Immature natural killer cell (primary cell): Measurements from ENCODE around the gene NTRK2. TPM values are rescaled to one million over a fixed set of nuclear protein-coding genes. Genes with fewer than 3 reads are reported as not detected.

ENCODE experiments used
- DNase-seq, 3 donors: peaks; one replicate each; pipeline ENCODE4 v3.0.0; 2022; ENCODE audit warnings: mixed read lengths in 1 of 3
- H3K27ac Mint-ChIP-seq, 6 donors: one replicate each; pipeline ENCODE4 v1.8.0; 2020; ENCODE audit warnings: mixed read lengths in 6 of 6, mild to moderate bottlenecking in 5 of 6, inconsistent platforms in 4 of 6, moderate library complexity in 3 of 6
- H3K27me3 Mint-ChIP-seq, 3 donors: one replicate each; pipeline ENCODE4 v1.8.0; 2020 to 2021; ENCODE audit warnings: low read depth in 3 of 3, mild to moderate bottlenecking in 3 of 3, mixed read lengths in 3 of 3, moderate library complexity in 3 of 3, inconsistent platforms in 1 of 3
- H3K36me3 Mint-ChIP-seq, 3 donors: one replicate each; pipeline ENCODE4 v1.8.0; 2020; ENCODE audit warnings: mixed read lengths in 3 of 3, inconsistent platforms in 2 of 3, mild to moderate bottlenecking in 2 of 3
- H3K4me1 Mint-ChIP-seq, 2 donors: one replicate each; pipeline ENCODE4 v1.8.0; 2020; ENCODE audit warnings: inconsistent platforms in 2 of 2, mild to moderate bottlenecking in 2 of 2, mixed read lengths in 2 of 2, moderate library complexity in 1 of 2
- H3K4me3 Mint-ChIP-seq, 5 donors: one replicate each; pipeline ENCODE4 v1.8.0; 2020; ENCODE audit warnings: mild to moderate bottlenecking in 5 of 5, mixed read lengths in 5 of 5, inconsistent platforms in 3 of 5, moderate library complexity in 3 of 5
- H3K9me3 Mint-ChIP-seq, 6 donors: one replicate each; pipeline ENCODE4 v1.8.0; 2020; ENCODE audit warnings: mild to moderate bottlenecking in 6 of 6, mixed read lengths in 6 of 6, inconsistent platforms in 4 of 6, moderate library complexity in 3 of 6
- polyA plus RNA-seq, 3 donors: library from polyadenylated mRNA; unstranded; fragments of 300-500 nt; fragmentation: Illumina TruSeq; gene quantifications; one replicate each; pipeline ENCODE4 v1.2.3, GENCODE V29; 2021

NTRK2 gene
- polyA plus RNA-seq, 3 donors from 2014 or later: not detected

DNA sequence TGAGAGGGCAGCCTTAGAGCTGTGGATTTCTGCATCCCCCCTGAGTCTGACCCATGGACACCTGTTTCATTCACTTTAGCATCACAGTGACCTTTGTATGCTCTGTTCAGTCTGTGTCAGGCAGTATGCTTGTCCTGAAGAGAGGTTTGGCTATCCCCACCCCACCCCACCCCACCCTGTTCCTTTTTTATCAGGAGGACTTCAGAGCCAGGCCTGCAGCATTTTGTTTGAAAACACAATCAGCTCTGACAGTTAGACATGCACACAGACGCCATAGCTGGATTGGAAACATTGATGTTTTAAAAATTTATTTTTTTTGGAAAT, 142.2 kb downstream of the NTRK2 start:
- H3K4me3 Mint-ChIP-seq: no peak overlapping the region

DNA sequence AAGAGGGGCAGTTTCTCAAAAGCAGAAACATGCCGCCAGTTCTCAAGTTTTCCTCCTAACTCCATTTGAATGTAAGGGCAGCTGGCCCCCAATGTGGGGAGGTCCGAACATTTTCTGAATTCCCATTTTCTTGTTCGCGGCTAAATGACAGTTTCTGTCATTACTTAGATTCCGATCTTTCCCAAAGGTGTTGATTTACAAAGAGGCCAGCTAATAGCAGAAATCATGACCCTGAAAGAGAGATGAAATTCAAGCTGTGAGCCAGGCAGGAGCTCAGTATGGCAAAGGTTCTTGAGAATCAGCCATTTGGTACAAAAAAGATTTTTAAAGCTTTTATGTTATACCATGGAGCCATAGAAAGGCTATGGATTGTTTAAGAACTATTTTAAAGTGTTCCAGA, 142.8 kb downstream of the NTRK2 start:
- Mint-ChIP-seq H3K36me3 (no peaks in the 10 kb centered on the region), H3K27ac (no peak overlapping the region), H3K27me3 (peaks cover 0 to 8% (median 1%) of the 10 kb centered on the region in 3 donors), H3K4me3 (no peak overlapping the region), H3K9me3 (peaks cover 0 to 3% (median 0%) of the 10 kb centered on the region in 6 donors), H3K4me1 (no peaks in the 10 kb centered on the region)
- DNase-seq: no peak

More for the DNA sequence above, 142.2 kb downstream of the NTRK2 start:
- Mint-ChIP-seq H3K36me3 (no peaks in the 10 kb centered on the region), H3K9me3 (peaks cover 0 to 3% (median 0%) of the 10 kb centered on the region in 6 donors), H3K4me1 (no peaks in the 10 kb centered on the region), H3K27ac (no peak overlapping the region), H3K27me3 (peaks cover 0 to 4% (median 1%) of the 10 kb centered on the region in 3 donors)
- DNase-seq: no peak

DNA sequence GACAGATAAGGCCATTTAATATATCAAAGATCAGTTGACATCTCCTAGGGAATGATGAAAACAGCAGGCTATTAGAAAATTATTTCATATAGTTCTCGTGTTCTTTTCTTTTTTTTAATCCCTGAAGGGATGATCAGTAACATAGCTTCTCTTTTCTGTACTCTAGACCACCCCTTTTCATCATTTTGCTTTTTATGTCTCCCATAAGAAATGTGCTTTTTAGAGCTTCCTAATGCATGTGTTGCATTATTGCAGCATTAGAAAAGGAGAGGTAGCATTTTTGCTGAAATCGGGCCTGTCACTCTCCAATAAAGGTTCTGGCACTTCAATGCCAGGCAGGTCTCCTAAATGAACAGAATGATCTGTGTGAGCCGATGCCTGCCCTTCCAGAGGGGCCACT, 143.3 kb downstream of the NTRK2 start:
- H3K4me1 Mint-ChIP-seq: no peaks in the 10 kb centered on the region
- no peaks in the 10 kb centered on the region for H3K36me3 Mint-ChIP-seq
- peaks cover 0 to 3% (median 0%) of the 10 kb centered on the region in 6 donors for H3K9me3 Mint-ChIP-seq
- H3K27me3 Mint-ChIP-seq: peaks cover 0 to 8% (median 0%) of the 10 kb centered on the region in 3 donors
- H3K4me3 Mint-ChIP-seq: no peak overlapping the region
- H3K27ac Mint-ChIP-seq: no peak overlapping the region
- no peak for DNase-seq

DNA sequence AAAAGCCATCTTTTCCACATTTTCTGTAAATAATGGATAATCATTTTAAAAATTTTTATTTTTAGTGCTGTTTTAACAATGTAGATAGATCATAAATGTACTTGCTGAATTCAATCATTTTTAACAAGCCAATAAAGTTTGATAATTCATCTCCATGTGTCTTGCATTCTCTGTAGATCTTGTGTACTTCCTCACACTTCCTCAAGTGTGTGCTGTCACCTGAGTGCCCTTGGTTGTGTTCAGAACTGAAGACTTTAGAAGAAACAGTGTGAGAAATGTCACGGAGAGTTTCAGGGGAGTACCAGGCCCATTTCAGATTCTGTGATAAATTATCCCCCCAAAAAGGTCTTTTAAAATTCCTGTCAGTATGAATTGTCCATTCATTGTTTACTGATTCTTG, 146.0 kb downstream of the NTRK2 start:
- no peak overlapping the region for H3K4me3 Mint-ChIP-seq

DNA sequence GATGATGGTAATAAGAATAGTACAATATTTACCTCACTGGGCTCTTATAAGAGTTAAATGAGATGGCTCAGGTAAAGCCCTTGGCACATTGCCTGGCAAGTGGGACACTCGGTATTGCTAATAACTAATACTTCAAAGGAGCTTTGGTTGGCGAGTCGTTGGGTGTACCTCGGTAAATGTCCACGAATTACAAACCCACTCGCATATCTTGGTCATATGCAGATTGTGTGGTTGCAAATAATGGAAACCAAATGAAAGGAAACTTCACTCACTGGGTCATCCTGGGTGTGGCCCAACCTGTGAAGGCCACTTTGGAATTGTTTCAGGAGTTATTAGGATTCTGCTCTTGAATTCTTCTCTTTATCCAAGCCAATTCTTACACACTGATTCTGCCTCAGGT, 147.5 kb downstream of the NTRK2 start:
- no peak overlapping the region for H3K4me3 Mint-ChIP-seq
- DNase-seq: no peak
- H3K4me1 Mint-ChIP-seq: no peaks in the 10 kb centered on the region
- H3K27me3 Mint-ChIP-seq: peaks cover 0 to 8% (median 7%) of the 10 kb centered on the region in 3 donors
- H3K9me3 Mint-ChIP-seq: peaks cover 0 to 3% (median 0%) of the 10 kb centered on the region in 6 donors
- no peak overlapping the region for H3K27ac Mint-ChIP-seq
- H3K36me3 Mint-ChIP-seq: no peaks in the 10 kb centered on the region

More for the DNA sequence above, 146.0 kb downstream of the NTRK2 start:
- Mint-ChIP-seq H3K9me3 (peaks cover 0 to 3% (median 0%) of the 10 kb centered on the region in 6 donors), H3K4me1 (no peaks in the 10 kb centered on the region), H3K27ac (no peak overlapping the region), H3K27me3 (peaks cover 0 to 8% (median 3%) of the 10 kb centered on the region in 3 donors), H3K36me3 (no peaks in the 10 kb centered on the region)
- DNase-seq: no peak

DNA sequence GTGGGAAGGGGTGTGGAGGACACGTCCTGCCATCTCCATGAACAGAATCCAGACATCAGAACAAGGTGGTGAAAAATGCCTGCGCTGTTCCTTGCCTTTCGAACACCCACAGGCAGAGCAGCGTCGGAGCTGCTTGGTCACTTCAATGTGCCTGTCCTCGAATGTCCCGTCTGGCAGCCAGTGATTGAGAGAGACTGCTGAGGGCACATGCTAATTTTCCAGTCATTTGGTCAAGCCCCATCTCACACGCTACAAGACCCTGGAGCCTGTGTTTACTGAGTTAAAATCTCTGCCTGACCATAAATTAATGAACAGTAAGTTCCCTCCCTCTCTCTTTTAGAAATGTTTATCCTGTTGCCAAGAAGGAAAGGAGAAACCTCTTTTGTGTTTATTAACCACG, 149.3 kb downstream of the NTRK2 start:
- Mint-ChIP-seq H3K27me3 (peaks cover 0 to 8% (median 8%) of the 10 kb centered on the region in 3 donors), H3K4me3 (no peak overlapping the region), H3K36me3 (no peaks in the 10 kb centered on the region), H3K9me3 (peaks cover 0 to 3% (median 0%) of the 10 kb centered on the region in 6 donors), H3K4me1 (no peaks in the 10 kb centered on the region), H3K27ac (no peak overlapping the region)
- no peak for DNase-seq

DNA sequence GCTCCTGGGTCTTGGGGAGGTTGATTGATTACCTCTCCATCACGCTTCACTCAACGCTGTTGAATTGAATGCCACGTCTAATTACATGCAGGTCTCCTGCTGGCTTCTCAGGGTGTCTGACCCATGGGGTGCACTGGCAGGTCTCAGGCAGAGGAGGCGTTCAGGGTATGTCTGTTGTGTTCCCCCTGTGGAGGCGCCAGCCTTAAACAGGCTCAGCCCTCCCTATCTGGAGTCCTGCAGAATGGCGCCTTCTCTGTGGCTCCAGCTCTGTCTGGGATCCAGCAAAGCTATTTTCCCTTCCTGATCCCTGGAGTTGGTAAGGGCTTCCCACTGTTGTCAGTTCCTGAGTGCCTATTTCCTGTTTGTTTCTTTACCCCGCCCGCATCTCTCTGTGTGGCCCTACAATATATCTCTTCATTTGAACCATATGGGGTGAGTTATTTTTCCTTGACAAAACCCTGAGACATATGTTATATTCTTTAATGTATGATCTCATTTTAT, 150.0 kb downstream of the NTRK2 start:
- Mint-ChIP-seq H3K4me3 (no peak overlapping the region), H3K4me1 (no peaks in the 10 kb centered on the region), H3K36me3 (no peaks in the 10 kb centered on the region), H3K27me3 (peaks cover 0 to 8% (median 5%) of the 10 kb centered on the region in 3 donors), H3K9me3 (no peaks in the 10 kb centered on the region), H3K27ac (no peak overlapping the region)
- DNase-seq: no peak

DNA sequence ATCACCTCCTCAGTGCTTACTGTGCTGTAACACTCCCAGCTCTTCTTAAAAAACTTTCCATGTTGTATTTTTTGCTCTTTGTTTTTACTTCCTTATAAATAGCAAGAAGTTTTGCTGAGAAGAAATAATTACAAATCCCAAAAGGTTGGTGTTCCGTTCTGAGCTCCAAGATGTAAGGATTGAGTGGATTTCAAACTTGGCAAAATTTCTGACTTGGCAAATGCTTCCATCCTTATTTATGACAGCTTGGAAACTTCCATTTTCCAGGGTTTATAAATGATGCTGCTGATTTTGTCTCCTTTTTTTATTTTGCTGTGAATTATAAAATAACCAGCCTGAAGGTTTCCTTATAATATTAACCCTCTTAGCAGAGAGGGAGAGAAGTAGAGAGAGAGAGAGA, 151.9 kb downstream of the NTRK2 start:
- Mint-ChIP-seq H3K27ac (no peak overlapping the region), H3K27me3 (peaks cover 0 to 8% (median 5%) of the 10 kb centered on the region in 3 donors), H3K9me3 (no peaks in the 10 kb centered on the region), H3K4me3 (no peak overlapping the region), H3K4me1 (no peaks in the 10 kb centered on the region), H3K36me3 (no peaks in the 10 kb centered on the region)
- no peak for DNase-seq

DNA sequence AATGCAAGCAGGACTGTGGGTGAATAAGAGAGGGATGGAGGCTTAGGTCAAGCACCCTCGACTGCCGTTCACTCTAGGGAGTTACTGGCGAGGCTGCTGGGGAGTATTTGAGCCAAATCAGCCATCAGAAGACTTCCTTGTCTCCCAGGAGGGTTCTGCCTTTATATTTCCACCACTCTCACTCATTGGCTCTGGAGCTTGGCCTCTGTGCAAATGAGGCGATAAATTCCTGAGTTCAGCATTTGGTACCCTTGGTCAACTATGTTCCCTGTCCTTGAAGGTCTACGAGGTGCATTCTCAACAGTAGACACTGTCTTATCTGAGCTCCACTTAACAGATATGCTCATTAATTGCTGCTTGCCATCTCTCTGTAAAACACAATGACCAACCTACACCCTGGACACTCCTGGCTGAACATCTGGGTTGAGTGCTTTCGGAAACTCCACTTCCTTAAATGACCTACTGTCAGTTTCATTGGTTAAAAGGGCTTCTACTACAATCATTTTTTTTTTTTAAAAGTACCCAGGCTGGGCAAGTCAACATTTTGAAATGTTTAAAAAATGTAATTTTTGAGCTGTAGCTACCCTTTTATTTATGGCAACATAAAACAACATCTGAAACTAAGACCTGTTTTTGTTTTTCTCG, 153.2 kb downstream of the NTRK2 start:
- Mint-ChIP-seq H3K27me3 (peaks cover 0 to 8% (median 0%) of the 10 kb centered on the region in 3 donors), H3K27ac (no peak overlapping the region), H3K9me3 (no peaks in the 10 kb centered on the region), H3K4me3 (no peak overlapping the region), H3K4me1 (no peaks in the 10 kb centered on the region), H3K36me3 (no peaks in the 10 kb centered on the region)
- no peak for DNase-seq

DNA sequence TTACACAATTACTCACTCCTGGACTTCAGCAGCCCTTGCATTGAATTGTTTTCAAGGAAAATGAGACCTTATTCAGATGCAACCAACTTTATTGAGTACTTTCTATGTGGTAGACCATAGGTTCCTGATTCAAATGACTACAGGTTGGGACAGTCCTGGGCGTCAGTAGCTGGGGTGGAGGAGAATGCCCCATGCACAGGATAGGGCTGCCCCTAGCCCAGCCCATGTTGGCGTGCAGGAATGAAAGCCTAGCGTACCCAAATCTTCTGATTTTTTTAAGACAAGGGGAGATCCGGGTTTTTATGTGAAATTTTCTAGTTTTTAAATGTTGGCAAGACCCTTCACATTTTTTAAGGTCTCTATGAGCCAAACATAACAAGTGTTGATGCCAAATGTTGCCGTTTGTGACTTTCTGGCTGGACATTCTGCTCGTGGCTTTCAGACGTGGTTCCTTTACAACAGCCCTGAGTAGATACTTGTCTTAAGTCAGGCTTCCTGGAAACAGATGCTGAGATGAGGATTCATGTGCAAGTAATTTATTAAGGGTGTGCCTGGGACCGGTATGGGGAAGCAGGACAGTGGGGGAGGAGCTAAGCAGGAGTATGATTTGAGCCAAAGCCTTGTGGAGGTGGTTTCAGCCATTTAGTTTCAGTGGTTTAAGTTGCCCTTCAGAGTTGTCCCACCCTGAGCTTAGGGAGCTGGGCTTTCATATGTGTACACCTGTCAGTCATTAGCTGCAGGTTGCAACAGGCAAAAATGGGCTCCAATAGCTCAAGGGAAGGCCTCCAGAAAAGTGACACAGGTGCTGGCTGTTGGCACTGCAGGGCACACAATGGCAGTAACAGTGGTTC, 154.1 kb downstream of the NTRK2 start:
- H3K4me3 Mint-ChIP-seq: no peak overlapping the region
- no peak for DNase-seq
- no peak overlapping the region for H3K27ac Mint-ChIP-seq
- H3K27me3 Mint-ChIP-seq: peaks cover 0 to 8% (median 0%) of the 10 kb centered on the region in 3 donors
- no peaks in the 10 kb centered on the region for H3K36me3 Mint-ChIP-seq
- no peaks in the 10 kb centered on the region for H3K9me3 Mint-ChIP-seq
- no peaks in the 10 kb centered on the region for H3K4me1 Mint-ChIP-seq

DNA sequence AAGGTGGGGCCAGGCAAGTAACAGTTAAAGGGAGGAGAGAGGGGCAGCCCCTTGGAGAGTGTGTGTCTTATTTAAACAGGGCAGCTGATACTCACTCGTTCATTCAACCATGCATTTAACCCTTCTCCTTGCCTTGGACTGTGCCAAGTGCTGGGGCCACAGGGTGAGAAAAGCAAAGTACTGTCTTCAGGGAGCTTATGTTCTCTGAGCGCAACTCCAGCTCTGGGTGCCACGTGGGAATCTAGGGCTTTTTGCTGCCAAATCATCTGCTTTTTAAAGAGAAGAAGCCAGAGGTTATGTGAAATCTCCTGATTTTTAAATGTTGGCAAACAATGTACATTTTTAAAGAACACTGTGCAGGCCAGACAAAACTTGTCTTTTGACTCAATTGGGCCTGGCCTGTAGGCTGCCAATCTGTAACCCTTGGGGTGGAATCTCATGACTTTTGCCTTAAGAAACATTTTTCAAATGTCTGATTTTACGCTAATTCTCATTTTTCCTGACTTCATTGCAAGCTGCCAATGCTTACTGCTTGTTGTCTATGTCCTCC, 157.8 kb downstream of the NTRK2 start:
- no peaks in the 10 kb centered on the region for H3K36me3 Mint-ChIP-seq
- H3K27me3 Mint-ChIP-seq: peaks cover 0 to 4% (median 0%) of the 10 kb centered on the region in 3 donors
- no peak overlapping the region for H3K27ac Mint-ChIP-seq
- DNase-seq: no peak
- H3K9me3 Mint-ChIP-seq: peaks cover 0 to 1% (median 0%) of the 10 kb centered on the region in 6 donors
- H3K4me1 Mint-ChIP-seq: no peaks in the 10 kb centered on the region
- no peak overlapping the region for H3K4me3 Mint-ChIP-seq

DNA sequence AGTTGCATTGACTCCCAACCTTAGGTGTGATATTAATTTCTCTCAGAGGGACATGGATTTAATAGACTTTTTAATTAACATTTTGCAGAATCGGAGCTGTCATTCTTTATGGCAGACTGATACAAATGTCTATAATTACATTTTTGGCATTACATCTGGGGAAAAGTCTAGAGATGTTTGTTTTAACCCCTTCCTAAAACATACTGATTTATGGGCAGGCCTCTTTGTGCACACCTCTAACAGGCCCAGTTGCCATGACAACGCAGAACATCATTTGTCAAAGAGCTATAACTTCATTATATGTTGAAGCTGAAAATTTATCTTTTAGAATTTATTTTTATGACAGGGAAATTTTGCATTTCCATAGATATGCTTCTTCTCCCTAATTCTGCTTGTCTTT, 158.5 kb downstream of the NTRK2 start:
- Mint-ChIP-seq H3K9me3 (peaks cover 0 to 1% (median 0%) of the 10 kb centered on the region in 6 donors), H3K27me3 (peaks cover 0 to 4% (median 0%) of the 10 kb centered on the region in 3 donors), H3K36me3 (no peaks in the 10 kb centered on the region), H3K4me1 (no peaks in the 10 kb centered on the region), H3K4me3 (no peak overlapping the region), H3K27ac (no peak overlapping the region)
- DNase-seq: no peak

DNA sequence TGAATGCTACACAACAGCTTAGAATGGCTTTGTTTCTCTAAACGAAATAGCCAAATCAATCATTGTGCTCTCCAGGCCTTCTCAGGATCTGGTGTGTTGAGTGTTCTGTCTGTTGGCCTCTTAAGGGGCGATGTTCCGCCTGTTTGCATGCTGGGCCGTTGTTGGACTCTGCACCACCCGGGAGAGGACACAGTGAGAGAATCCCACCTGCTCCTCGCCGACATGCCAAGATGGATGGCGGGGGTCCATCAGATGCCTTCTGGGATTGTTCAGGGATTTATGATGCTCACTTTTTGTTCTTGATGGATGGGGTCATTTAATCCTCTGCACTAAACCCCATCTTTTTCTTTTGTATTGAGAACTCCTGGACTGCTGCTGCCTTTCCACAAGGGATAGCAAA, 159.9 kb downstream of the NTRK2 start:
- peaks cover 0 to 3% (median 0%) of the 10 kb centered on the region in 3 donors for H3K27me3 Mint-ChIP-seq
- no peak overlapping the region for H3K4me3 Mint-ChIP-seq
- peaks cover 0 to 1% (median 0%) of the 10 kb centered on the region in 6 donors for H3K9me3 Mint-ChIP-seq
- no peaks in the 10 kb centered on the region for H3K36me3 Mint-ChIP-seq
- H3K27ac Mint-ChIP-seq: no peak overlapping the region
- no peak for DNase-seq
- H3K4me1 Mint-ChIP-seq: no peaks in the 10 kb centered on the region
